ENCODE results near the gene F10.

F10 gene

GRCh38 chr13:113096745-113097305, 25.8 kb upstream of the F10 start:
- Histone ChIP-seq H3K4me2 (ENCODE audit: low read depth, low read length, poor library complexity, severe bottlenecking) (no peak overlapping the region), H3K9ac (ENCODE audit: low read depth, low read length, poor library complexity, severe bottlenecking) (no peak overlapping the region), H3K79me2 (ENCODE audit: insufficient read depth, low read length) (no peaks in the 10 kb centered on the region), H4K20me1 (ENCODE audit: insufficient read depth, low read length, poor library complexity, severe bottlenecking) (no peaks in the 10 kb centered on the region), H3F3A (ENCODE audit: low read depth) (no peaks in the 10 kb centered on the region), H3K9me2 (replicated peaks; ENCODE audit: low read depth, low read length) (no peaks in the 10 kb centered on the region), H2AFZ (ENCODE audit: low read length) (no peak overlapping the region), H3K9me3 (ENCODE audit: insufficient read depth, low read depth, low read length) (no peaks in the 10 kb centered on the region), H3K27me3 (ENCODE audit: insufficient read depth, low read length, poor library complexity, severe bottlenecking) (no peaks in the 10 kb centered on the region), H3K4me3 (ENCODE audit: low read length, poor library complexity, severe bottlenecking) (no peak overlapping the region), H3K4me1 (ENCODE audit: insufficient read depth, low read length, poor library complexity, severe bottlenecking) (no peaks in the 10 kb centered on the region), H3K36me3 (ENCODE audit: insufficient read depth, low read length) (no peaks in the 10 kb centered on the region)
- no peak for TF ChIP-seq EZH2phosphoT487 (IDR thresholded peaks at IDR 0.05; ENCODE audit: borderline replicate concordance)
- TF ChIP-seq, protein P1, sequence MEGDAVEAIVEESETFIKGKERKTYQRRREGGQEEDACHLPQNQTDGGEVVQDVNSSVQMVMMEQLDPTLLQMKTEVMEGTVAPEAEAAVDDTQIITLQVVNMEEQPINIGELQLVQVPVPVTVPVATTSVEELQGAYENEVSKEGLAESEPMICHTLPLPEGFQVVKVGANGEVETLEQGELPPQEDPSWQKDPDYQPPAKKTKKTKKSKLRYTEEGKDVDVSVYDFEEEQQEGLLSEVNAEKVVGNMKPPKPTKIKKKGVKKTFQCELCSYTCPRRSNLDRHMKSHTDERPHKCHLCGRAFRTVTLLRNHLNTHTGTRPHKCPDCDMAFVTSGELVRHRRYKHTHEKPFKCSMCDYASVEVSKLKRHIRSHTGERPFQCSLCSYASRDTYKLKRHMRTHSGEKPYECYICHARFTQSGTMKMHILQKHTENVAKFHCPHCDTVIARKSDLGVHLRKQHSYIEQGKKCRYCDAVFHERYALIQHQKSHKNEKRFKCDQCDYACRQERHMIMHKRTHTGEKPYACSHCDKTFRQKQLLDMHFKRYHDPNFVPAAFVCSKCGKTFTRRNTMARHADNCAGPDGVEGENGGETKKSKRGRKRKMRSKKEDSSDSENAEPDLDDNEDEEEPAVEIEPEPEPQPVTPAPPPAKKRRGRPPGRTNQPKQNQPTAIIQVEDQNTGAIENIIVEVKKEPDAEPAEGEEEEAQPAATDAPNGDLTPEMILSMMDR (conservative IDR thresholded peaks at IDR 0.05; ENCODE audit: low read length), result no peak

- no peaks in the 10 kb centered on the region for H4K20me1 ChIP-seq (ENCODE audit: insufficient read depth, low read length, poor library complexity, severe bottlenecking)
- H3K4me2 ChIP-seq (ENCODE audit: low read depth, low read length, poor library complexity, severe bottlenecking), result no peak overlapping the region
- H3K9me3 ChIP-seq (ENCODE audit: insufficient read depth, low read depth, low read length), result no peaks in the 10 kb centered on the region
- no peaks in the 10 kb centered on the region for H3K79me2 ChIP-seq (ENCODE audit: insufficient read depth, low read length)
- no peaks in the 10 kb centered on the region for H3F3A ChIP-seq (ENCODE audit: low read depth)
- TF ChIP-seq, protein P1 (conservative IDR thresholded peaks at IDR 0.05; ENCODE audit: low read length), result no peak
- no peak for TF ChIP-seq EZH2phosphoT487 (IDR thresholded peaks at IDR 0.05; ENCODE audit: borderline replicate concordance)
- H2AFZ ChIP-seq (ENCODE audit: low read length), result no peak overlapping the region
- H3K9ac ChIP-seq (ENCODE audit: low read depth, low read length, poor library complexity, severe bottlenecking), result no peak overlapping the region
- no peak overlapping the region for H3K4me3 ChIP-seq (ENCODE audit: low read length, poor library complexity, severe bottlenecking)
- H3K36me3 ChIP-seq (ENCODE audit: insufficient read depth, low read length), result no peaks in the 10 kb centered on the region
- H3K9me2 ChIP-seq (replicated peaks; ENCODE audit: low read depth, low read length), result no peaks in the 10 kb centered on the region
- no peaks in the 10 kb centered on the region for H3K27me3 ChIP-seq (ENCODE audit: insufficient read depth, low read length, poor library complexity, severe bottlenecking)
- no peaks in the 10 kb centered on the region for H3K4me1 ChIP-seq (ENCODE audit: insufficient read depth, low read length, poor library complexity, severe bottlenecking)
Observed at GRCh38 chr13:113097651-113098050, 24.9 kb upstream of the F10 start.

GRCh38 chr13:113098162-113098732, 24.4 kb upstream of the F10 start:
- Histone ChIP-seq H3K4me1 (ENCODE audit: insufficient read depth, low read length, poor library complexity, severe bottlenecking) (no peaks in the 10 kb centered on the region), H3F3A (ENCODE audit: low read depth) (no peaks in the 10 kb centered on the region), H3K4me2 (ENCODE audit: low read depth, low read length, poor library complexity, severe bottlenecking) (no peak overlapping the region), H3K27me3 (ENCODE audit: insufficient read depth, low read length, poor library complexity, severe bottlenecking) (no peaks in the 10 kb centered on the region), H3K4me3 (ENCODE audit: low read length, poor library complexity, severe bottlenecking) (no peak overlapping the region), H2AFZ (ENCODE audit: low read length) (no peak overlapping the region), H3K9me3 (ENCODE audit: insufficient read depth, low read depth, low read length) (no peaks in the 10 kb centered on the region), H3K36me3 (ENCODE audit: insufficient read depth, low read length) (no peaks in the 10 kb centered on the region), H3K79me2 (ENCODE audit: insufficient read depth, low read length) (no peaks in the 10 kb centered on the region), H3K9ac (ENCODE audit: low read depth, low read length, poor library complexity, severe bottlenecking) (no peak overlapping the region), H4K20me1 (ENCODE audit: insufficient read depth, low read length, poor library complexity, severe bottlenecking) (no peaks in the 10 kb centered on the region), H3K9me2 (replicated peaks; ENCODE audit: low read depth, low read length) (no peaks in the 10 kb centered on the region)
- no peak for TF ChIP-seq EZH2phosphoT487 (IDR thresholded peaks at IDR 0.05; ENCODE audit: borderline replicate concordance)
- TF ChIP-seq, protein P1 (conservative IDR thresholded peaks at IDR 0.05; ENCODE audit: low read length), result no peak
